Glomerular visceral epithelial cell (primary cell): ENCODE results near the gene LRRTM4.

Experiments used
- DNase-seq: peaks from one replicate; pipeline ENCODE4 v3.0.0-alpha.2; 2016; ENCODE audit errors: extremely low spot score

Gene LRRTM4

DNA sequence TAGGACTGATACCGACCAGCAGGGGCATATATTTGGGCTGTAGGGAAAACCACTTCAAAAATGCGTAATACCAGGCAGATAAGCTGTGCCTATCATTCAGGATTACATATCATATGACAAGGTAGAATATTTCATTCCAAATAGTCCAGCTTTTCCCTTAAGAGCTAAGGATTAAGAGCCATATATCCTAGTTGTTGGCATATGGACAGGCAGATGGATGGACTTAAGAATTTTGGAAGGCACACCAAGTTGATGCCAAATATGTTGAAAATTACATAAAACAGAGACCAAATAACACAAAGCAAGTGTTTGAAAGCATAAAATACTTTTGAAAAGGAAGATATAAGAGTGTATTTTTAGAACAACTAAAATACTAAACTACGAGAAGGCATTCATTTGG, 52.1 kb downstream of the LRRTM4 start:
- no peak for DNase-seq

DNA sequence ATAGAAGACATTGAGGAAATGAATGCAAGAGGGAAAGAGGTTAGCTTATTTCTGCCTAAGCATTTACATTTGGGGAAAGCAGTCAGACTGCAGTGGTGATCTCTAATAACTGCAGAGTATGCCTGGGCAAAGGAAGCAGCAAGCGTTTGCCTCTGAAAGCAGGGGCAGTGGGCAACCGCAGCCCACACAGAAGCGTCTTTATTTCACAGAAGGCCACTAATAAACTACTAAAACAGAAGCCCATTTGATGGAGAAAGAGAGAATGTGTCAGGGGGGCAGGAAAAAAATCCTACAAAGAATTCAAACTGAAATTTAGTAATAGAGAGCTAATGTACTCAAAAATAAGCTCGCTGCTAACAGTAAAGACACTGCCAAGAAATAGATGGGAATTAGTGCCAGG, 53.1 kb downstream of the LRRTM4 start:
- DNase-seq = no peak

- no peak for DNase-seq
Measured at GRCh38 chr2:77459840-77460239, 62.3 kb downstream of the LRRTM4 start.

- DNase-seq = no peak
Measured at GRCh38 chr2:77458216-77458615, 64.0 kb downstream of the LRRTM4 start.

GRCh38 chr2:77457665-77458064, 64.5 kb downstream of the LRRTM4 start:
- no peak for DNase-seq

- no peak for DNase-seq
Measured at GRCh38 chr2:77443076-77443475, 79.1 kb downstream of the LRRTM4 start.

GRCh38 chr2:77434880-77435279, 87.3 kb downstream of the LRRTM4 start:
- no peak for DNase-seq

DNA sequence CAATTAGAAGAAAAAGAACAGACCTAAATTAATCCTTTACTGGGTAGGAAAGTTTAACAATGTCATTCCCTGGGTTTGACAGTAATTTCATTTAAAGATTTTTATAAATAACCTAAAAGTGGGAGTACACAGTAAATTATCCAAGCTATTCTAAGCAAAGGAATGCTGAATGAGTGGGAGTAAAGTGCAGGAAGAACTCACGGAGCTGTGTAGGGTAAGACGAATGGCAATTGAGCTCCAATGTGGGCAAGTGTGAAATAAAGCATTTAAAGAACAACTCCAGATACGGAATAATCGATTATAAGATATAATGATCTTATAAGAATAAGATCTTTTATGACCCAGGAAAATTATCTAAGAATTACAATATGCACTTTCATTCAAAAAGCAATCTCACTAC, 93.2 kb downstream of the LRRTM4 start:
- DNase-seq = no peak

- DNase-seq = no peak
Measured at GRCh38 chr2:77421971-77422370, 100.2 kb downstream of the LRRTM4 start.

DNA sequence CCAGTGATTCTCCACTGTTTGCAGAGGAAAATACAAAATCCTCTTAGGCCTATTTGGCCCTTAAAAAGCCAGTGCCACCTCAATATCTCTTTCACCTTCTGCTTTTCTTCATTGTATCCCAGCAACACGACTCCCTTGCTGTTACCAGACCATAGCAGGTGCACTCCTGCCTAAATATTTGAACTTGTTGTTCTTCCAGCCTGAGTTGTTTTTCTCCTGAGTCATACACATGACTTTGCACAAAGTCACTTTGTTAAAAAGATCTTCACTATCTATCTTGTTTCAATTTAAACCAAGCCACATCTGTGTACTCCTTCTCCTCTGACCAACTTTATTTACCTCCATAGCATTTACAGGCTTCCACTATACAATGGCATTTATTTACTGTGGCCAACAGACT, 103.6 kb downstream of the LRRTM4 start:
- DNase-seq = no peak

DNA sequence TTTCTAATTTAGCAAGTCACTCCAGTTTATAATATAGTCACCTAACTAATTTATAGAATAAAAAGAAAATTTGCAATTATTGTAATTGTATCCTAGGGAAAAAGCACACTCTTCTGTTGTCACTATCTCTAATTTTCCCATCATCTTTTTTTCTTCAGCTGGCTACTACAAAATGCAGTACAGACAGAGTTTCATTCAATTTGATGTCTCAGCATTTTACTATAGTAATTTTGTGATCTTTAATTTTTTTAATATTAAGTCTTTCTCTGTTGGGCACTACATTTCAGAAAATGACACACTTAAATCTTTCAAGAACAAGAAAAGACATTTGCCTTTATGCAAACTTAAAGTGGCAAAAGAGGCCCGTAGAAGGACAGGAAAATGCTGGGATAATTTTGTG, 118.0 kb downstream of the LRRTM4 start:
- no peak for DNase-seq

DNA sequence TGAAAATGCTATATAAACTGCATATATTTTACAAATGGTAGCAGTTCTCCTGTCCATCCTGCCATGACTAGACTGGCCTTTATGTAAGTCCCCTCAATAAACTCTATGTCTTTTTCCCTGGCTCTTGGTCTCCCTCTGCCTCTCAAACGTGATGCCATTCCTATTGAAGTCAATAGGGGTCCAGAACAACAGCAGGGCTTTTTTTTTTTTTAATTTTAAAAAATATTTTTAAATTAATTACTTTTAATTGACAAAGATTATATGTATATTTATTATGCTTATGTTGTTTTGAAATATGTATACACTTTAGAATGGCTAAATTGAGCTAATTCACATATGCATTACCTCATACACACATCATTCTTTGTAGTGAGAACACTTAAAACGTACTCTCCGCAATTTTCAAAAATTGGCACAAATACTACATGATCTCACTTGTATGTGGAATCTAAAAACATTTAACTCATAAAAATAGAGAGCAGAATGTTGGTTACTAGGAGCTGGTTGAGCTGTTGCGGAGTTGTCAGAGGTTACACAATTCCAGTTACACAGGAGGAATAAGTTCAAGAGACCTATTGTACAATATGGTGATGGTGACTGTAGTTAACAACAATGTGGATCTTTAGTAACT, 123.1 kb downstream of the LRRTM4 start:
- no peak for DNase-seq

DNA sequence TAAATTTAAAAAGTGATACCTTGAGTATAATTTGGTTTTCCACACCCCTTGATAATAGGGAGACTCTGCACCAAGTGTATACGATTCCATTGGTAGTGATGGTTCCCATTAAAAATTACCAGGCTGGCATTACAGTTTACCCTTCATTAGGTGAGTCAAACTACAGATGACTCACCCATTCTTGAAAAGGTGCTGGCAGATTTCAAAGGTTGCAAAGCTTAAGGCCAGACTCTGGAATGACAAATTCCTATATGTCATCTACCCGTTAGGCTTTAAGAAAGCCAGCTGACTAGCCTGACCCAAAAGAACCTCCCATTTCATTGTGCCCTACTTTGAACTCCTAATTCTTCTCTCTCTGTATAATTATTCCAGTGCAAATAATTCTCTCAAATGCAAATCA, 124.4 kb downstream of the LRRTM4 start:
- DNase-seq = peak; percentile 16

- no peak for DNase-seq
Measured at GRCh38 chr2:77395011-77395410, 127.2 kb downstream of the LRRTM4 start.

DNA sequence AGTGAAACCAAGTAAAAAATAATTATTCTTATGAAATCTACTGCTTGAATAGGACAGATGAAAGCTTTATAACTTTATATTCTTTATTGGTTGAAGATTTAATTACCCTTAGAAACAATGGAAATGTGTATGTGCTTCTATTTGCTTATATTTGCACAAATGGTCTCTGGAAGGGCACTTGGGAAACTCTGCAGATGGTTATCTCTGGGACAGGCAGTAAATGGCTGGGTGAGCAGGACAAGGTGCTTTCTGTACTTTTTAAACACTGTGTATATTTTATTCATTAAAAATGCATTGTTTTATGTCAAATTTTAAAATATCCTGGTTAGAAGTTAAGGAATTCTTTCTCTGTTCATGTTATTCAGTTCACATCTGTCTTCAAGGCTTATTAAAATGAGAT, 131.1 kb downstream of the LRRTM4 start:
- DNase-seq = no peak

GRCh38 chr2:77387324-77387723, 134.9 kb downstream of the LRRTM4 start:
- DNase-seq = no peak

DNA sequence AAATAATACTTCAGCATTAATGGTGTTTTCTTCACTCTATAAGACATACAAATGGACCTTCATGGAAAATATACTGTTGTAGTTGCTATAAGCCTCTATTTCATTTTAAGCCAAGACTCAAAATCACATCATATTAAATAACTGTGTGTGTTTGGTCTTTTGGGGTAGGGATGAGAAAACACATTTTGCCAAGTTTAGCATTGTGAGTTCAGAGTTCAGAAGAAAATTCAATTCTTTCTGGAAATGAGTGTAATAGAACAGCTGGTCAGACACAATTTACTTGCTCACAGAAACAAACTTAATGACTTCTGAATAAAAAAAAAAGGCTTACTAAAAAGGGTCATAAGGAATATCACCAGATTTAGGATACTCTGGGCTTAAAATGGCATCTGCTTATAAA, 149.5 kb downstream of the LRRTM4 start:
- no peak for DNase-seq

- DNase-seq = no peak
Measured at GRCh38 chr2:77370511-77370910, 151.7 kb downstream of the LRRTM4 start.

- no peak for DNase-seq
Measured at GRCh38 chr2:77363277-77363676, 158.9 kb downstream of the LRRTM4 start.

DNA sequence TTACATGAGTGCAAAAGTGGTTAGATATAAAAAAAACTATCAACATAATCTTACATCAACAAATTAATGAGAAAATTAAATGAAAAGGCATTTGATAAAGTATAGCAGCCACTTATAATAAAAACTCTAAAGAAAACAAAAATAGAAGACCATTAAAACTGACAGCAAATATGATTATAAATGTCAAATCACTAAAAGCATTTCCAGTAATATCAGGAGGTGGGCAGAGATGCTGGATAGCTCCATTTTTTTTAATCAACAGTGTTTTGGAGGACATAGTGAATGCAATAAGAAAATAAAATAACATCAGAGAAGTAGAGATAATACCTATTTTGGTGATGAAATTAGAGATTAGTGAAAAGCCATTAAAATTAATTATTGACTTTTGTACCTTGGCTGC, 173.4 kb downstream of the LRRTM4 start:
- no peak for DNase-seq

DNA sequence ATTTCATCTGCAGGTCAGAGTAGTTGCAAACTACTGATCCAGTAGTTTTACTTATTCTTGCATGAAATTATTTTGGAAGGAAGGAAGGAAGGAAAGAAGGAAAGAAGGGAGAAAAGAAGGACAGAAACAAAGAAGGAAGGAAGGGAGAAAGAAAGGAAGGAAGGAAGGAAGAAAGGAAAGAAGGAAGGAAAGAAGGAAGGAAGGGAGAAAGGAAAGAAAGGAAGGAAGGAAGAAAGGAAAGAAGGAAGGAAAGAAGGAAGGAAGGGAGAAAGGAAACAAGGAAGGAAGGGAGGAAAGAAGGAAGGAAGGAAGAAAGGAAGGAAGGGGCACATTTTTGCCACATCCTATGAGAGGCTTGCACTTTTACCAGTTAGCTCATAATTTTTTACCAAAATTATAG, 186.2 kb downstream of the LRRTM4 start:
- no peak for DNase-seq

GRCh38 chr2:77328134-77328931, 193.8 kb downstream of the LRRTM4 start:
- DNase-seq = no peak

DNA sequence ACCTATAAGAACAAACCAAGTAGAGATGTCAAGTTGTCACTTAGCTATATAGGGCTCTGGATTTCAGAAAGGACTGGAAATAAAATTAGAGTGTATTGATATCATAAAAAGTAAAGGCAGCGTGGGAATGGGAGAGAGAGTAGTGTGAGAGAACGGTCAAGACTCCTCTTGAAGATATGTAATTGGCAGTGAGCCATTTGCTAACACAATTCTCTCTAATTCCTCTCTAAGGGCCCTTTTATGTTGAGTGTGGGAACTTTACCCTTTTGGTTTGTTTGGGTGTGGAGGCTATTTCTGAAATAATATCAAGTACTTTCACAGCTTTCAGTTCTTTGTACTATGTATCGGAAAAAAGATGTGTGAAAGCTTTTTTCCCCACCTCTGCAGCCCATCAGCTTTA, 196.8 kb downstream of the LRRTM4 start:
- DNase-seq = no peak

DNA sequence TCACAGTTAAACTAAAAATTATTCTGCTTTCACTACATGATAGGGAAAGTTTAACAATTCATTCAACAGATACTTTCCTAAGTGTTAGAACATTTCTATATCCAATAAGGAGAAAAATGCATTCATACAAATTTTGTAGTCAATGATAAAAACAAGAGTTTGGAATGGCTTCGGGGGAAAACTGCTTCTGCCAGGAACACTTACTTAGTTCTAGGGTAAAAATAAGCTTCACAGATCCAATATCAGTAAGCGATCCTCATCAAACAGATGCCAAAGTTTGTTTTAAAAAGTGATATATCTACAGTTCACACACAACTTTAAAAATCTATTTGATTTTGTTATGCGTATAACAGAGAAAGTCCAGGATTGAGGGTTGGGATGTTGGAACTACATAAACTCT, 199.7 kb downstream of the LRRTM4 start:
- no peak for DNase-seq
